Transverse colon (tissue), 4 donors: ENCODE data around the gene MMEL1. TPM values are rescaled to one million over a fixed set of nuclear protein-coding genes. Genes with fewer than 3 reads are reported as not detected.
"Not testable (repeated sequence)": the region's sequence is repeated elsewhere in the genome, so short reads cannot be mapped to it uniquely, and the experiment has no call there.

ENCODE experiments used
- DNase-seq: peaks from one replicate; pipeline ENCODE4 v3.0.0-alpha.2; 2019
- H3K27ac ChIP-seq, 4 donors: fragments of 200-600 bp; sonication (generic); 2 replicates each; pipeline ENCODE4 v1.5.1; 2016 to 2018; ENCODE audit warnings: inconsistent platforms in 4 of 4
- H3K27me3 ChIP-seq: fragments of 200-600 bp; sonication (generic); 2 replicates; pipeline ENCODE4 v1.5.1; 2017; ENCODE audit warnings: inconsistent platforms
- H3K36me3 ChIP-seq, 4 donors: fragments of 200-600 bp; sonication (generic); 2 replicates each; pipeline ENCODE4 v1.5.1; 2017 to 2019; ENCODE audit warnings: inconsistent platforms in 4 of 4
- H3K4me1 ChIP-seq, 4 donors: fragments of 200-600 bp; sonication (generic); 2 replicates each; pipeline ENCODE4 v1.5.1; 2017 to 2020; ENCODE audit warnings: inconsistent platforms in 4 of 4
- H3K4me3 ChIP-seq, 4 donors: fragments of 200-600 bp; sonication (generic); 1 replicate in 1 of 4; 2 replicates in 3 of 4; pipeline versions ENCODE4 v1.5.1 to v1.6.1; 2017 to 2019; ENCODE audit warnings: inconsistent platforms in 4 of 4
- H3K9me3 ChIP-seq, 2 donors: fragments of 200-600 bp; sonication (generic); 2 replicates each; pipeline ENCODE4 v1.5.1; 2017 to 2019; ENCODE audit warnings: inconsistent platforms in 2 of 2
- CTCF ChIP-seq, 5 experiments: fragments of 200-600 bp in 3 of 5; fragments of 450-650 bp in 2 of 5; sonication (generic) in 3 of 5; IDR thresholded peaks; 1 replicate in 2 of 5; 2 replicates in 3 of 5; pipeline ENCODE4 v1.5.1; 2016 to 2017; ENCODE audit warnings: antibody characterized with exemption in 5 of 5, inconsistent platforms in 3 of 5, mild to moderate bottlenecking in 2 of 5, moderate library complexity in 1 of 5
- EP300 ChIP-seq: sonication (generic); formaldehyde crosslinking; IDR thresholded peaks from one replicate; pipeline ENCODE4 v1.6.1; 2017; ENCODE audit warnings: antibody characterized with exemption, low read depth
- POLR2A ChIP-seq: fragments of 450-650 bp; IDR thresholded peaks from one replicate; pipeline ENCODE4 v1.6.1; 2016; ENCODE audit warnings: antibody characterized with exemption, mild to moderate bottlenecking, moderate library complexity
- POLR2AphosphoS5 ChIP-seq, 3 donors: sonication (generic); formaldehyde crosslinking; IDR thresholded peaks; one replicate each; pipeline ENCODE4 v1.6.1; 2016; ENCODE audit warnings: antibody characterized with exemption in 3 of 3
- WGBS, 2 donors: methylation state at CpG; one replicate each; pipeline ENCODE4 v1.1.5; 2018; ENCODE audit warnings: low coverage in 1 of 2; 5-methylcytosine and 5-hydroxymethylcytosine counted together
- in situ Hi-C, 4 donors: fragments of 200-750 bp; cut with MboI; loops; one replicate each; pipeline versions ENCODE4 v1.15.0 to v1.15.1; 2017; ENCODE audit warnings: low sequenced_read_pairs in 3 of 4, low pct_ligation_motif_present in 1 of 4, low pct_unique_long_range_greater_than_20kb in 1 of 4
- intact Hi-C: fragments of 100-400 bp; cut with DNase I; formaldehyde crosslinking; loops from one replicate; pipeline ENCODE4 v1.15.1; 2023; ENCODE audit warnings: low total_unique reads
- total RNA-seq, 4 donors: library from RNA; depleted of rRNA; stranded (reverse); fragments of >200 nt; gene quantifications; one replicate each; pipeline ENCODE4 v1.1.0, GENCODE V29; 2016

Gene MMEL1
- total RNA-seq, 4 donors from 2014 or later, result 10.5 to 16.7 (median 12.4) TPM; not detected in 1

- Histone ChIP-seq H3K4me1 (peaks cover 31 to 51% (median 42%) of the 10 kb centered on the region in 4 donors), H3K36me3 (no peaks in the 10 kb centered on the region), H3K27me3 (no peaks in the 10 kb centered on the region), H3K9me3 (no peaks in the 10 kb centered on the region), H3K27ac (no peak overlapping the region), H3K4me3 (no peak overlapping the region)
- 96% methylated on average over 23 of the region's 26 CpGs; no CpG with 5 or more reads in 1 of the 2 donors for WGBS, 2 donors
- intact Hi-C loops (no loop called here), in situ Hi-C loops (loop anchor here in 1 of 4 donors (25.0 kb wide), 1 partner anchor 140 kb away; the partner anchor contains the start of gene PEX10)
- TF ChIP-seq POLR2AphosphoS5 (IDR thresholded peaks at IDR 0.05), result no peak
- TF ChIP-seq CTCF (IDR thresholded peaks at IDR 0.05), result no peak
- no peak for TF ChIP-seq POLR2A
- TF ChIP-seq EP300, result no peak
- no peak for DNase-seq
Measured at GRCh38 chr1:2552189-2552588, 80.6 kb downstream of the MMEL1 start.

GRCh38 chr1:2551544-2551943 lies 81.3 kb downstream of the MMEL1 start:
- peak overlapping the region in 1 of 4 donors; percentile 55 for H3K27ac ChIP-seq
- intact Hi-C loops, H3K4me3 ChIP-seq, H3K9me3 ChIP-seq, H3K27me3 ChIP-seq, DNase-seq, H3K36me3 ChIP-seq: not testable (repeated sequence)
- peaks cover 29 to 56% (median 43%) of the 10 kb centered on the region in 4 donors for H3K4me1 ChIP-seq
- WGBS, 2 donors, result 75 to 84% methylated on average over 4 to 9 of the region's 9 CpGs
- in situ Hi-C loops, result loop anchor here in 1 of 4 donors (25.0 kb wide), 1 partner anchor 139 kb away; the partner anchor contains the start of gene PEX10

GRCh38 chr1:2550309-2550861 lies 82.4 kb downstream of the MMEL1 start:
- H3K9me3 ChIP-seq, H3K27me3 ChIP-seq, intact Hi-C loops, H3K4me3 ChIP-seq, DNase-seq, H3K36me3 ChIP-seq: not testable (repeated sequence)
- H3K4me1 ChIP-seq, result peaks cover 26 to 61% (median 48%) of the 10 kb centered on the region in 4 donors
- in situ Hi-C loops, result loop anchor here in 1 of 4 donors (25.0 kb wide), 1 partner anchor 138 kb away; the partner anchor contains the start of gene PEX10
- peak overlapping the region in 2 of 4 donors; percentile 55 to 96 for H3K27ac ChIP-seq
- whole genome bisulfite sequencing, 2 donors, result 64% methylated on average over 12 of the region's 12 CpGs; no CpG with 5 or more reads in 1 of the 2 donors

GRCh38 chr1:2549367-2550029 lies 83.3 kb downstream of the MMEL1 start:
- intact Hi-C loops, result loop anchor here (5.0 kb wide), 1 partner anchor 132 kb away; no protein-coding TSS in a partner anchor
- H3K4me3 ChIP-seq, result peak overlapping the region in 1 of 4 donors; percentile 57

DNA sequence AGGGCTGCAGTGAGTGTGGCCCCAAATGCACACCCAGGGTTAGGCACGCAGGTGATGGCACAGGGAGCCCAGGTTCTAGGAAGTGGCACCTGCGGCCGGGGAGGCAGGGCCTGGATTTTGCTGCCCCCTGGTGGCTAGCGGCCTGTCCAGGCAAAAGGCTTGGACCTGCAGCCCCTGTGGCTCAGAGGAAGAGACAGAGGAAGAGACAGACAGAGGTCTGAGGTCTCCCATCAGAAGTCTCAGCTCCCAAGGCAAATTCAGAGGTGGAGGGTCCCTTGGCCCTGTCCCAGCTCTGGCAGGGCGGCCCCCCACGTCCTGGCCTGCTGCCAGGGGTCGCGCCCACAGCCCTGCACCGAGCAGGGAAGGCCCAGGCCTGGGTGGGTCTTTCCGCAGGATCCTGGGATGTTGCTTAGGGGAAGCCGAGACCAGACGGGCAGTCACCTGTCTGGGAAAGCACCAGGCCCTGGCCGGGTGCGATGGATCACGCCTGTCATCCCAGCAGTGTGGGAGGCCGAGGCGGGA lies 84.7 kb downstream of the MMEL1 start:
- H3K36me3 ChIP-seq, result no peaks in the 10 kb centered on the region
- H3K27ac ChIP-seq, result peak overlapping the region; percentile 95 to 96 (median 96)
- H3K4me3 ChIP-seq, result peak overlapping the region in 3 of 4 donors; percentile 8 to 57 (median 46)
- in situ Hi-C loops (loop anchor here in 1 of 4 donors (10.0 to 25.0 kb wide), 2 partner anchors 133 to 361 kb away; partner anchors contain the start of genes FAAP20 and PEX10), intact Hi-C loops (loop anchor here (5.0 kb wide), 1 partner anchor 131 kb away; no protein-coding TSS in a partner anchor)
- peak; percentile 94 for DNase-seq
- H3K9me3 ChIP-seq, result no peaks in the 10 kb centered on the region
- TF ChIP-seq CTCF (IDR thresholded peaks at IDR 0.05), result peak; percentile 95 to 98 (median 98)
- no peak for TF ChIP-seq EP300
- TF ChIP-seq POLR2A, result peak; percentile 42
- TF ChIP-seq POLR2AphosphoS5 (IDR thresholded peaks at IDR 0.05), result peak; percentile 61 to 68 (median 63)
- peaks cover 20 to 67% (median 54%) of the 10 kb centered on the region in 4 donors for H3K4me1 ChIP-seq
- 11% methylated on average over 16 of the region's 17 CpGs; no CpG with 5 or more reads in 1 of the 2 donors for WGBS, 2 donors
- H3K27me3 ChIP-seq, result no peaks in the 10 kb centered on the region

More at GRCh38 chr1:2549367-2550029, 83.3 kb downstream of the MMEL1 start:
- not testable (repeated sequence) for H3K27me3 ChIP-seq, H3K9me3 ChIP-seq, H3K36me3 ChIP-seq, DNase-seq
- Histone ChIP-seq H3K4me1 (peaks cover 20 to 61% (median 47%) of the 10 kb centered on the region in 4 donors), H3K27ac (peak overlapping the region; percentile 95 to 96 (median 96))
- 77% methylated on average over 25 of the region's 28 CpGs; no CpG with 5 or more reads in 1 of the 2 donors for WGBS, 2 donors
- in situ Hi-C loops, result loop anchor here in 2 of 4 donors (10.0 to 25.0 kb wide), 3 partner anchors 135 to 362 kb away; partner anchors contain the start of genes PEX10 (in 2 of the 2) and FAAP20 (in 1 of the 2)
